Ramos (cell line): ENCODE measurements around the gene TXK.

Source experiments
- in situ Hi-C: fragments of 300-500 bp; cut with MboI; formaldehyde crosslinking; loops from one replicate; pipeline ENCODE4 v1.14.3; 2022; ENCODE audit warnings: low sequenced_read_pairs; ENCODE audit not compliant: unreplicated experiment

The TXK gene

GRCh38 chr4:48069026-48069425 is 65.0 kb downstream of the TXK start:
- in situ Hi-C loops: no loop called here

GRCh38 chr4:48068182-48068581 is 65.9 kb downstream of the TXK start:
- in situ Hi-C loops: no loop called here

- in situ Hi-C loops: no loop called here
These were observed 66.5 kb downstream of the TXK start for GRCh38 chr4:48067536-48067935.

- in situ Hi-C loops: no loop called here
These were observed 68.4 kb downstream of the TXK start for GRCh38 chr4:48065587-48066052.

DNA sequence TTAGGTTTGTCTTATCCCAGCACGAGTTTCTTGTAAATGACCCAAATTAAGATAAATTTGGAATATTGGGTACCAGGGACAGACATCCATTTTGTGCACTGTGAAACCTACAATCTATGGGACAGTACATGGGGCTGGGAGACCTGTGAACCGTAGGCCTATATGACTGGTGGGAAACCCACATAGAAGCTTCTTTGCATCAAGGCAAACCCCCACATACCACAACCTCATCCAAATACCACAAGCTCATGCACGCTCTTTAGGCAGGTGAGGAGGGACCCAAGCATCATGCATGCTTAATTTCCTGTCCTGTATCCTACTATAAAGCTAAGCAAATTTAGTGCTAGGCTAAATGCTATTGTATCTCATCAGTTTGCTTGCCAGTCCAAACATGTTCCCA is 69.7 kb downstream of the TXK start:
- in situ Hi-C loops: no loop called here

- in situ Hi-C loops: no loop called here
These were observed 75.2 kb downstream of the TXK start for GRCh38 chr4:48058617-48059530.

DNA sequence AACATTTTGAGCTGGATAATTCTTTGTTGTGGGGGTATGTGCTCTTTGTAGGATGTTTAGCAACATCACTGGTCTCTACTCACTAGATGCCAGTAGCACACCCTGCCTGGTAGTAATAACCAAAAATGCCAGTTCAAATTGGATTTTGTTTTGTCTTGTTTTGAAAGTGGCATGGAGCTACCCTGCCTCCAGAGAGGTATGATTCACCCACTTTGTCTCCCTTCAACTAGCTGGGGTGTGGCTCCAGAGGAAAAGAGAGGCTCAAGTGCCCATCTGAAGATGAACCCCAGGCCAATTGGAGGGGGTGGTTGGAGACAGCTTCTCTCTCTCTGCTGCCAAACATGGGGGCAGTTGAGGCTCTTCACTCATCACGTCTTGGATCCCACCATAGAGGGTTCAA is 83.0 kb downstream of the TXK start:
- in situ Hi-C loops: no loop called here

DNA sequence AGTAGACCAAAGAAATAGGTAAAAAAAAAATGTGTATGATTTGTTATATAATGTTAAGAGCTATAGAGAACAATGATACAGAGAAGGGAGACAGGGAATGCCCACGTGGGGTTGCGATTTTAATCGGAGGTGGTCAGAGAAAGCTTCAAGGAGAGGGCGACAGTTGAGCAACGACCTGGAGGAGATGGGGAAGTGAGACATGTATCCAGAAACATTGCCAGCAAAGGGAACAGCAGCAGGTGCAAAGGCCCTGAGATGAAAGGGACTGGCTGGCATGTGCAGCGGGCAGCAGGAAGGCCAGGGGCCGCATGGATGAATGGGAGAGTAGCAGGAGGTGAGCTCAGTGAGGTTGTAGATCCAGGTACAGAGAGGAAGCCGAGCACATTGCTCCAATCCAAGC is 84.6 kb downstream of the TXK start:
- in situ Hi-C loops: no loop called here

- in situ Hi-C loops: no loop called here
These were observed 86.2 kb downstream of the TXK start for GRCh38 chr4:48047896-48048295.

- in situ Hi-C loops: no loop called here
These were observed 86.6 kb downstream of the TXK start for GRCh38 chr4:48047421-48047844.

- in situ Hi-C loops: no loop called here
These were observed 88.0 kb downstream of the TXK start for GRCh38 chr4:48046059-48046458.

DNA sequence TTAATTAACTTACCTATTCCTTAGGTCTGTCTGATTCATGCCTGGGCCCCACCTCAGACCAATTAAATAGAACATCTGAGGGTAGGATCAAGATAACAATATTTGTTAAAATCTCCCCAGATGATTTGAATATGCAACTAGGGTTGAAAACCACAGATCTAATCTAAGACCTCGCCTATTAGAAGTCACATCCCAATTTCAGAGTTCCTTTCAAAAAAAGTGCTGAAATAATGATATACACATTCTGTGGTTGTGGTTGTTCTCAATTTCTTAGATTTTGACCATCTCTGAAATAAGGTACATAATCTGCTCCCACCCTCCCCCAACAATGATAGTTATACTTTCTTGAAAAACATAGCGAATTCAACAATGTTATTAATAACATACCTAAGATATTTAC is 89.8 kb downstream of the TXK start:
- in situ Hi-C loops: no loop called here

DNA sequence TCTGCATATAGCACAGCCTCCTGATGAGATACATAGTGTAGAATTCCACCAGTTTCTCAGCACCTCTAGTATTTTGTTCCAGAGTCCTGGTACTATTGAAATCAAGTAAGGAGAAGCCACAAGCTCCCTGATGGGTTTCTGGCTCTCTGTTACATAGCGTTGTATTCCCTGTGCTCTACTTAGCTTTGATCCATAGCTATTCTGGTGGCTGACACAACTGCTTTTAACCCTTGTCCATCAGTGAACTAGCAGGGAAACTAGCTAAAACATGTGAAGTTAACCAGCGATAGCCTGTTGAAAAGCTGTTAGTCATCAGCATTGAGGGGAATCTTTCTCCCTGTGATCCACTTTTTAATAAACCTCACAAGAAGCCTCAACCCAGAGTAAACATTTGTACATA is 90.5 kb downstream of the TXK start:
- in situ Hi-C loops: no loop called here

DNA sequence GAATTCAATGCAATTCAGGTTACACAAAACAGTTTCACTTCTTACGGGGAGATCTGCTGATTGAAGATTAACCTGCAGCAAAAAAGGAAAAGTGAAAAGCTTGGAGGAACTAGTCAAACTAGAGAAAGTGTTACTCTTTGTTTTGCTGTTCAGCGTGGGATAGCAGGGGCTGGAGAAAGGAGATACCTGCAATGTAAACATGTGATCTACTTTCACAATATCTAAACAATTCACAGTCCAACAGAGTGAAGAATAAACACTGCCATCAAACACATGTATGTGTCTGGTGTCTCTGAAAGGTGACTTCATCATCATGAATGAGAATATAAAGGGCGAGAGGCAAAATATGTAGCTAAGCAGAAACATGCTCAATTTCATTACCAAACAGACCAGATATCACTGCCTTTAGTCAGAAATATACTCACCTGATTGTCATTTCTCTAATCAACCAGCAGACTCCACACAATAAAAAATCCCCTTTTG is 91.0 kb downstream of the TXK start:
- in situ Hi-C loops: no loop called here

- in situ Hi-C loops: no loop called here
These were observed 92.4 kb downstream of the TXK start for GRCh38 chr4:48041535-48042137.

DNA sequence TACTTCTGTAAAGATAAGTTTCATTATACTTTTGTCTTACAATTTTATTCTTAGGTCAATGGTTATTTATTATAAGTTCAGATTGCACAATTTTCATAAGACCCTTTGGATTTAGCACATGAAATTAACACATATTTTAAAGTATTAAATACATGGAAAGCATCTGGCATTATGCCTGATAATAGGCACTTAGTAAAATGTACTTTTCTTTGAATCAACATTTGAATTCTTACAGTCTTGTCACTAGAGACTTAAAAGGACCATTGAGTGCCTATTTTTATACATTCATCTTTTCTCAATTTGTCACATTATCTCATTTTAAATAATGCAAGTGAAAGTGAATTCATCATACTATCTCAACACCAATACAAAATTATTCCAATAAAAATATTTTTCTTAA is 94.5 kb downstream of the TXK start:
- in situ Hi-C loops: loop anchor here (10.0 kb wide), 1 partner anchor 45 kb away; no protein-coding TSS in a partner anchor

GRCh38 chr4:48038666-48039065 is 95.4 kb downstream of the TXK start:
- in situ Hi-C loops: loop anchor here (10.0 kb wide), 1 partner anchor 46 kb away; no protein-coding TSS in a partner anchor

GRCh38 chr4:48037117-48037462 is 97.0 kb downstream of the TXK start:
- in situ Hi-C loops: loop anchor here (10.0 kb wide), 1 partner anchor 48 kb away; no protein-coding TSS in a partner anchor

DNA sequence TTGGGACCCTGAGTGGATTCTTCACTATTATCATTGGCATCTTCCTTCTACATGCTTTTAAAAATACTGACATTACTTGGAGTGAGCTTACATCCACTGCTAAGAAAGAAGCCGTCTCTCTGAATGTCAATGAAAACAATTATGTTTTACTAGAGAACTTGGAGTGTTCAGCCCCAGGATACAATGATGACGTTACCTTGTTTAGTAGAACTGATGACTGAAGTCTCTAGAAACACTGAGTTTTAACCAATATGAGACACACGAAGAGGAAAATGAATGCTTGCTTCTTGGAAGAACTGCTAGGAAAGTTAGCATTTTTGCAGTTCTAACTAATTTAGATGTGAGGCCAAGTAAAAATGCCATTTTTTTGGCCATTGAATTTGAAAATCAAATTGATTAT is 98.1 kb downstream of the TXK start:
- in situ Hi-C loops: loop anchor here (10.0 kb wide), 1 partner anchor 49 kb away; no protein-coding TSS in a partner anchor

DNA sequence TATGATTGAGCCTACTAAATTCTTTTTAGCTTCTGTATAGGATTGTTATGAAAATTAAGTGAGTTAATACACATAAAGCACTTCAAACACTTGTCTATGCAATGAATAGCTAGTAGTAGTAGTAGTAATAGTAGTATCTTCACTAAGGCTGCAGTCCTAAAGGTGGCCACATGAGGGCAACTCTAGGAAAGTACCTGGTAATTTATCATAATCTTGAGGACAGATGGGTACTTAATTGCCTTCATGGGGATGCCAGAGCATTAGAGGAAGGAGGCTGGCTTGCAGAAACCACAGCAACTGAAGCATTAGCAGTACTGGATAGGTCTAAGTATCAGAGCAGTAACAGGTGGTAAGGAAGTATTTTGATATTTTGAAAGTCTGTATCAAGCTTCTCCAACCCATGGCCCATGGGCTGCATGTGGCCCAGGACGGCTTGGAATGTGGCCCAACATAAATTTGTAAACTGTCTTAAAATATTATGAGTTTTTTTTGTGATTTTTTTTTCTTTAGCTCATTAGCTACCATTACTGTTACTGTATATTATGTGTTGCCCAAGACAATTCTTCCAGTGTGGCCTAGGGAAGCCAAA is 100.1 kb downstream of the TXK start:
- in situ Hi-C loops: loop anchor here (10.0 kb wide), 1 partner anchor 51 kb away; no protein-coding TSS in a partner anchor

- in situ Hi-C loops: loop anchor here (10.0 kb wide), 1 partner anchor 51 kb away; no protein-coding TSS in a partner anchor
These were observed 100.6 kb downstream of the TXK start for GRCh38 chr4:48033412-48033811.
